A549 treated with RU486 at 1 μM for 4 hours (cell line): ENCODE measurements around the gene CLDN14. TPM values are rescaled to one million over a fixed set of nuclear protein-coding genes. Genes with fewer than 3 reads are reported as not detected.

Experiments used
- total RNA-seq: library from RNA; stranded (reverse); fragments of 200-300 nt; extraction: Qiagen RNA extraction; gene quantifications from 5 replicates; pipeline ENCODE4 v1.2.3, GENCODE V29; 2022; ENCODE audit warnings: low read depth

The CLDN14 gene
- 0.10 to 0.21 TPM (median 0.21 TPM) in 3 of 5 replicates, not detected in the others for total RNA-seq

GRCh38 chr21:36479415-36480402 is at the start of gene CLDN14:
CLDN14 (minus strand) TSS chr21:36480122; CDS start chr21:36461695, 18,427 bp downstream.

Other genes starting within 250 kb of the CLDN14 start
- gene MORC3, start 159.9 kb downstream of the CLDN14 start, total RNA-seq, result 3.1 to 9.8 TPM (median 7.6 TPM) in 5 replicates
- gene CHAF1B, start 94.7 kb downstream of the CLDN14 start, total RNA-seq, result 11.5 to 13.5 TPM (median 12.2 TPM) in 5 replicates
- gene SIM2, start 219.0 kb upstream of the CLDN14 start, total RNA-seq, result 9.0 to 12.1 TPM (median 11.1 TPM) in 5 replicates